ENCODE measurements around the gene DGCR2. TPM values are rescaled to one million over a fixed set of nuclear protein-coding genes. Genes with fewer than 3 reads are reported as not detected.

DGCR2 gene
- total and polyA plus RNA-seq, 2 of the 8 experiments (the other 6 are each of a cell fraction or from before 2014, with no cell fraction given) = 42.3 to 62.2 TPM

DNA sequence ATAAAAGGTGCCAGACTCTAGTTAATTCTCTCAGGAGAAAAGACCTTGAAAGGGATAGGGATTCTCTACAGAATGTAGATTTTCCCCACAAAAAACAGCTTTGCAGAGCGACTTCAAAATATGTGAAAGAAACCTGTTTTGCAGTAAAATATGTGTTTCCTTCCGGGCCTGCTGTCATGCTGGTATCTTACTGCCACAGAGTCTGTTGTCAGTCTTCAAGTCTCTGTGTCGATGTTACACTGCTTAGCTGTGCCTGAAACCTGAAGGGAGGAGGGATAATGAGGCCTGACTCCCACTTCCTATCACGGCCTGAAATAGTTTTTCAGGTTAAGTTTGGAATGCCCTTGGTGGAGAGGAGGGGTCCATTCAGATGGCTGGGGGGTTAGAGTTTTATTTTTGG is 1.7 kb upstream of the DGCR2 start:
- no peak overlapping the region for H2AFZ ChIP-seq (ENCODE audit: low read length)
- no peaks in the 10 kb centered on the region for H3K27me3 ChIP-seq (replicated peaks in 1 of 4; ENCODE audit: control insufficient read depth in 3 of 4, extremely low read depth in 1 of 4, insufficient read depth in 3 of 4, low read length in 3 of 4)
- no peak for FAIRE-seq
- ChIA-PET POLR2A (ENCODE audit: partially characterized antibody) (interaction anchor here (1.0 to 2.5 kb wide), 2 partner anchors 9 to 16 kb away, joined by 3 to 15 read pairs; no protein-coding TSS in a partner anchor), CTCF (ENCODE audit: partially characterized antibody) (interaction anchor here (0.6 kb wide), 1 partner anchor 225 kb away, joined by 3 read pairs; no protein-coding TSS in a partner anchor)
- no peak overlapping the region for H3K4ac ChIP-seq (replicated peaks; ENCODE audit: insufficient read length, low read depth, low read length)
- no peak overlapping the region for H4K5ac ChIP-seq (ENCODE audit: insufficient read length, low read depth, low read length)
- no peak overlapping the region for H4K91ac ChIP-seq (replicated peaks; ENCODE audit: insufficient read length, low read length)
- H2BK5ac ChIP-seq (ENCODE audit: low read depth, low read length) = no peak overlapping the region
- H2BK12ac ChIP-seq (ENCODE audit: low read depth, low read length) = no peak overlapping the region
- no peak overlapping the region for H3K18ac ChIP-seq (ENCODE audit: extremely low read depth, low read length)
- H3K4me2 ChIP-seq (ENCODE audit: insufficient read depth in 1 of 2, low read depth in 2 of 2, low read length in 2 of 2) = no peak overlapping the region; a peak in 1 of 4 replicates
- DNase-seq (ENCODE audit: low read depth in 1 of 2, low spot score in 2 of 2) = no peak
- peaks cover 3 to 28% of the 10 kb centered on the region in 2 experiments for H3K79me2 ChIP-seq (ENCODE audit: control insufficient read depth in 1 of 2, insufficient read depth in 2 of 2, low read length in 2 of 2)
- no peaks in the 10 kb centered on the region; a peak in 1 of 8 replicates for H3K36me3 ChIP-seq (ENCODE audit: control insufficient read depth in 2 of 4, insufficient read depth in 4 of 4, low read length in 3 of 4)
- H2BK15ac ChIP-seq (ENCODE audit: low read length) = no peak overlapping the region
- no peak overlapping the region for H3K27ac ChIP-seq (ENCODE audit: low read depth, low read length)
- H3K9me3 ChIP-seq (ENCODE audit: insufficient read depth in 2 of 2, low read depth in 1 of 2, low read length in 1 of 2) = no peaks in the 10 kb centered on the region
- peaks cover 9 to 19% of the 10 kb centered on the region in 2 experiments for H4K20me1 ChIP-seq (replicated peaks in 1 of 2; ENCODE audit: control insufficient read depth in 1 of 2, insufficient read depth in 2 of 2, low read length in 2 of 2)
- H3K4me3 ChIP-seq (ENCODE audit: extremely low read depth in 1 of 4, insufficient read depth in 2 of 4, low read depth in 3 of 4, low read length in 4 of 4) = no peak overlapping the region
- H3K79me1 ChIP-seq (ENCODE audit: low read depth, low read length) = peaks cover 17% of the 10 kb centered on the region
- H3K9ac ChIP-seq (replicated peaks in 1 of 4; ENCODE audit: extremely low read depth in 1 of 4, low read depth in 3 of 4, low read length in 3 of 4) = no peak overlapping the region
- H3K14ac ChIP-seq (ENCODE audit: insufficient read length) = no peak overlapping the region
- no peak overlapping the region for H2BK20ac ChIP-seq (ENCODE audit: low read length)
- WGBS, 2 experiments (ENCODE audit: extremely low coverage in 1 of 2, insufficient coverage in 1 of 2, insufficient read length in 1 of 2, insufficient replicate concordance in 2 of 2, low coverage in 1 of 2, low lambda C conversion rate in 2 of 2, missing lambda C conversion rate in 1 of 2) = 91% methylated on average over 4 of the region's 4 CpGs; no CpG with 5 or more reads in 1 of the 2 experiments
- H2BK120ac ChIP-seq (replicated peaks; ENCODE audit: low read depth, low read length) = no peak overlapping the region
- no peak overlapping the region for H3K23ac ChIP-seq (ENCODE audit: insufficient read length)
- H4K8ac ChIP-seq (ENCODE audit: extremely low read depth, insufficient read depth, low read length) = no peak overlapping the region
- H3K56ac ChIP-seq (replicated peaks; ENCODE audit: insufficient read length, low read depth, low read length) = no peak overlapping the region
- H2AK5ac ChIP-seq (ENCODE audit: low read depth, low read length) = no peak overlapping the region
- TF ChIP-seq CTCF (IDR thresholded peaks at IDR 0.05; ENCODE audit: control extremely low read depth in 1 of 3, insufficient read depth in 1 of 3, low read depth in 1 of 3, low read length in 3 of 3) (no peak), CBX8 (IDR thresholded peaks at IDR 0.05; ENCODE audit: borderline replicate concordance, low read depth, low read length) (no peak), CEBPB (IDR thresholded peaks at IDR 0.05; ENCODE audit: low read depth, low read length) (no peak)
- peaks cover 9% of the 10 kb centered on the region for H3K23me2 ChIP-seq (ENCODE audit: low read depth, low read length)
- H3K4me1 ChIP-seq (replicated peaks in 1 of 4; ENCODE audit: control insufficient read depth in 3 of 4, insufficient read depth in 4 of 4, low read length in 3 of 4) = peaks cover 0 to 9% (median 6%) of the 10 kb centered on the region in 4 experiments; a peak in 5 of 7 replicates

All from H1 (cell line).